ENCODE data around the gene LPCAT1.

- no peak for TF ChIP-seq POLR2A (IDR thresholded peaks at IDR 0.05; ENCODE audit: low read length)
- no peak for TF ChIP-seq GATA1 (IDR thresholded peaks at IDR 0.05; ENCODE audit: low read depth, low read length)
Measured at GRCh38 chr5:1415059-1415425, 108.7 kb downstream of the LPCAT1 start.
